HepG2 (cell line): ENCODE results near the gene NOTCH4. TPM values are rescaled to one million over a fixed set of nuclear protein-coding genes. Genes with fewer than 3 reads are reported as not detected.
A peak's percentile ranks its signal among the peaks of the same experiment; 100 is the strongest.

Source experiments
- AGO1 ChIP-seq: fragments of 200-400 bp; formaldehyde crosslinking; IDR thresholded peaks from 2 replicates; pipeline ENCODE4 v1.6.1; 2017; ENCODE audit warnings: mild to moderate bottlenecking, low read depth, low read length, moderate library complexity; ENCODE audit not compliant: poor library complexity, severe bottlenecking
- NR0B2 ChIP-seq: sonication (generic); formaldehyde crosslinking; IDR thresholded peaks from 2 replicates; pipeline ENCODE4 v1.4.0; 2020; ENCODE audit warnings: mild to moderate bottlenecking, missing genetic modification reagents
- PREB ChIP-seq: sonication (generic); formaldehyde crosslinking; IDR thresholded peaks from 2 replicates; pipeline ENCODE4 v1.4.0; 2020; ENCODE audit warnings: missing genetic modification reagents
- RFX1 ChIP-seq: fragments of 450-650 bp; IDR thresholded peaks from 2 replicates; pipeline ENCODE4 v1.6.1; 2017
- ZFP41 ChIP-seq: sonication (generic); formaldehyde crosslinking; IDR thresholded peaks from 2 replicates; pipeline ENCODE4 v1.4.0; 2020; ENCODE audit warnings: mild to moderate bottlenecking, missing genetic modification reagents, borderline replicate concordance
- ZHX2 ChIP-seq, 2 experiments: sonication (generic) in 1 of 2; formaldehyde crosslinking in 1 of 2; IDR thresholded peaks; 2 replicates each; pipeline versions ENCODE4 v1.6.1 to v1.9.0; 2014 to 2022; ENCODE audit warnings: antibody characterized with exemption in 1 of 2, borderline replicate concordance in 1 of 2, inconsistent platforms in 1 of 2, low read depth in 1 of 2, missing genetic modification reagents in 1 of 2
- ZMAT5 ChIP-seq: sonication (generic); formaldehyde crosslinking; IDR thresholded peaks from 2 replicates; pipeline ENCODE4 v1.5.0; 2020; ENCODE audit warnings: mild to moderate bottlenecking, low read depth, missing genetic modification reagents, borderline replicate concordance
- ZNF24 ChIP-seq: fragments of 450-650 bp; IDR thresholded peaks from 2 replicates; pipeline ENCODE4 v1.6.1; 2017; ENCODE audit warnings: antibody characterized with exemption, mild to moderate bottlenecking
- ZNF275 ChIP-seq: sonication (generic); formaldehyde crosslinking; IDR thresholded peaks from 2 replicates; pipeline ENCODE4 v1.8.0; 2022; ENCODE audit warnings: missing genetic modification reagents, mild to moderate bottlenecking, inconsistent platforms, borderline replicate concordance
- ZNF564 ChIP-seq: sonication (generic); formaldehyde crosslinking; IDR thresholded peaks from 2 replicates; pipeline ENCODE4 v1.8.1; 2023; ENCODE audit warnings: mild to moderate bottlenecking, missing genetic modification reagents
- ZNF770 ChIP-seq: sonication (generic); formaldehyde crosslinking; IDR thresholded peaks from 2 replicates; pipeline ENCODE4 v1.5.0; 2020; ENCODE audit warnings: mild to moderate bottlenecking, missing genetic modification reagents
- ZNF839 ChIP-seq: sonication (generic); formaldehyde crosslinking; IDR thresholded peaks from 2 replicates; pipeline ENCODE4 v1.4.0; 2020; ENCODE audit warnings: missing genetic modification reagents, mild to moderate bottlenecking, borderline replicate concordance
- ZSCAN12 ChIP-seq: sonication (generic); formaldehyde crosslinking; IDR thresholded peaks from 2 replicates; pipeline ENCODE4 v1.9.0; 2021; ENCODE audit warnings: mild to moderate bottlenecking, missing genetic modification reagents
- polyA plus RNA-seq, 8 experiments: library from polyadenylated mRNA; depleted of rRNA in 3 of 8; stranded (reverse) in 7 of 8; unstranded in 1 of 8; fragments of >200 nt; fragmentation: Illumina TruSeq in 4 of 8; extraction: Trizol in 4 of 8; gene quantifications; 2 replicates each; pipeline versions ENCODE4 v1.2.1 to v1.2.3, GENCODE V29; 2011 to 2016; ENCODE audit warnings: low read depth in 4 of 8, missing spikeins in 1 of 8, mixed read lengths in 1 of 8; ENCODE audit not compliant: insufficient read depth in 1 of 8
- total RNA-seq, 5 experiments: library from RNA; depleted of rRNA; stranded (reverse); fragments of >200 nt; fragmentation: Illumina TruSeq; extraction: Trizol; gene quantifications; 2 replicates each; pipeline ENCODE4 v1.2.3, GENCODE V29; 2016; ENCODE audit warnings: low read depth in 1 of 5

NOTCH4 gene
- total and polyA plus RNA-seq, 2 of the 13 experiments (the other 11 are each of a cell fraction or from before 2014, with no cell fraction given): 0.51 to 0.83 TPM

GRCh38 chr6:32153564-32154513, 70.0 kb downstream of the NOTCH4 start, which contains the start of gene PPT2 (continued):
- TF ChIP-seq ZNF275 (CRISPR knock-in tag) (no peak; the same call in 1 of the 2 replicates), NR0B2 (CRISPR knock-in tag) (no peak), ZMAT5 (no peak), ZSCAN12 (CRISPR knock-in tag) (no peak), ZNF24 (no peak), PREB (CRISPR knock-in tag) (0 out of 2 replicates have a peak, but pooled peaks have one; percentile 69), ZNF564 (CRISPR knock-in tag) (peak; percentile 55), ZHX2 (IDR thresholded peaks at IDR 0.05; ENCODE audit: low read depth) (peak; percentile 84), ZHX2 (CRISPR knock-in tag; IDR thresholded peaks at IDR 0.05; ENCODE audit: borderline replicate concordance) (0 out of 2 replicates have a peak, but pooled peaks have one; percentile 48), AGO1 (peak; percentile 11), RFX1 (peak; percentile 70), ZFP41 (CRISPR knock-in tag) (no peak), ZNF770 (no peak), ZNF839 (CRISPR knock-in tag) (no peak)
